T-cell (primary cell): Measurements from ENCODE around the gene ANAPC16. TPM values are rescaled to one million over a fixed set of nuclear protein-coding genes. Genes with fewer than 3 reads are reported as not detected.
A peak's percentile ranks its signal among the peaks of the same experiment; 100 is the strongest.

Source experiments
- ATAC-seq, 4 experiments: fragments of 200-7000 bp in 3 of 4; fragments of 150-1000 bp in 1 of 4; cut with Tn5 transposase; replicated peaks in 1 of 4; 1 replicate in 3 of 4; 2 replicates in 1 of 4; pipeline ENCODE4 v1.10.0; 2021; ENCODE audit warnings: moderate library complexity in 3 of 4, mild to moderate bottlenecking in 2 of 4, moderate number of reproducible peaks in 1 of 4
- CTCF ChIA-PET, 2 donors: fragments of 300-600 bp; sonication (Branson Sonifier 250); formaldehyde crosslinking; loops; one replicate each; lab custom pipeline; 2022; ENCODE audit warnings: antibody characterized with exemption in 2 of 2; lab: Charles Lee
- POLR2A ChIA-PET, 2 donors: fragments of 300-600 bp; sonication (Branson Sonifier 250); formaldehyde crosslinking; loops; one replicate each; lab custom pipeline; 2022; ENCODE audit warnings: antibody characterized with exemption in 2 of 2; lab: Charles Lee
- DNase-seq, 35 experiments: peaks; one replicate each; pipeline versions ENCODE4 v3.0.0 to v3.0.0-alpha.2; 2013 to 2023
- H3K27ac ChIP-seq: one replicate; pipeline ENCODE4 v1.5.1; 2013; ENCODE audit warnings: low read length
- H3K27me3 ChIP-seq, 2 experiments: replicated peaks in 1 of 2; 1 replicate in 1 of 2; 2 replicates in 1 of 2; pipeline versions ENCODE4 v1.6.1 to v1.7.0; 2013; ENCODE audit warnings: low read length in 1 of 2, mixed read lengths in 1 of 2; ENCODE audit not compliant: control insufficient read depth in 2 of 2, insufficient read depth in 2 of 2; ENCODE audit errors: extremely low read depth in 1 of 2
- H3K36me3 ChIP-seq, 2 donors: 1 replicate in 1 of 2; 2 replicates in 1 of 2; pipeline versions ENCODE4 v1.6.1 to v1.7.0; 2013; ENCODE audit warnings: low read length in 1 of 2; ENCODE audit not compliant: control insufficient read depth in 2 of 2, insufficient read depth in 1 of 2; ENCODE audit errors: extremely low read depth in 1 of 2
- H3K4me1 ChIP-seq, 2 experiments: 1 replicate in 1 of 2; 2 replicates in 1 of 2; pipeline versions ENCODE4 v1.6.1 to v1.7.0; 2013; ENCODE audit warnings: low read length in 2 of 2, mixed read lengths in 1 of 2; ENCODE audit not compliant: insufficient read depth in 2 of 2, control insufficient read depth in 1 of 2; ENCODE audit errors: extremely low read depth in 1 of 2
- H3K4me3 ChIP-seq, 2 donors: 1 replicate in 1 of 2; 2 replicates in 1 of 2; pipeline versions ENCODE4 v1.5.1 to v1.7.0; 2013; ENCODE audit warnings: mild to moderate bottlenecking in 2 of 2, low read length in 1 of 2, moderate library complexity in 1 of 2; ENCODE audit not compliant: control insufficient read depth in 1 of 2; ENCODE audit errors: extremely low read depth in 1 of 2
- H3K9me3 ChIP-seq: 2 replicates; pipeline ENCODE4 v1.7.0; 2013
- H3K27ac Mint-ChIP-seq, 2 donors: one replicate each; pipeline ENCODE4 v1.8.0; 2020 to 2021; ENCODE audit warnings: mild to moderate bottlenecking in 2 of 2, mixed read lengths in 2 of 2
- H3K27me3 Mint-ChIP-seq, 2 donors: one replicate each; pipeline ENCODE4 v1.8.0; 2021 to 2022; ENCODE audit warnings: mixed read lengths in 2 of 2
- H3K36me3 Mint-ChIP-seq: one replicate; pipeline ENCODE4 v1.8.0; 2021; ENCODE audit warnings: mixed read lengths
- H3K4me1 Mint-ChIP-seq, 3 donors: one replicate each; pipeline ENCODE4 v1.8.0; 2020 to 2022; ENCODE audit warnings: mixed read lengths in 3 of 3, mild to moderate bottlenecking in 1 of 3
- H3K4me3 Mint-ChIP-seq, 3 donors: one replicate each; pipeline ENCODE4 v1.8.0; 2020 to 2022; ENCODE audit warnings: mild to moderate bottlenecking in 3 of 3, mixed read lengths in 3 of 3, moderate library complexity in 3 of 3
- H3K9me3 Mint-ChIP-seq, 3 donors: one replicate each; pipeline ENCODE4 v1.8.0; 2020 to 2022; ENCODE audit warnings: mixed read lengths in 3 of 3
- WGBS: methylation state at CpG from one replicate; pipeline ENCODE4 v1.1.5; 2013; ENCODE audit warnings: missing lambda C conversion rate; ENCODE audit not compliant: insufficient coverage; 5-methylcytosine and 5-hydroxymethylcytosine counted together
- total RNA-seq, 35 experiments: library from RNA in 6 of 35; stranded (reverse) in 6 of 35; fragments of 120-200 nt in 1 of 35; gene quantifications; one replicate each; pipeline versions ENCODE4 v1.2.1 to v1.2.4 and lab custom pipeline; 2013 to 2026

The ANAPC16 gene
- total RNA-seq, 5 donors from 2014 or later (not counting 1 experiment from before 2014, with no cell fraction given) = 97.9 to 119 (median 106) TPM

- no peaks in the 10 kb centered on the region for H3K27me3 Mint-ChIP-seq
- H3K36me3 ChIP-seq = peaks cover 6 to 17% of the 10 kb centered on the region in 2 donors
- H3K4me3 Mint-ChIP-seq = peak overlapping the region; percentile 92 to 99 (median 92)
- WGBS = 5% methylated on average over 25 of the region's 26 CpGs
- peak overlapping the region; percentile 88 for H3K27ac ChIP-seq
- no peaks in the 10 kb centered on the region for H3K9me3 Mint-ChIP-seq
- H3K36me3 Mint-ChIP-seq = peaks cover 11% of the 10 kb centered on the region
- H3K4me1 ChIP-seq = peaks cover 7 to 48% of the 10 kb centered on the region in 2 experiments
- H3K4me3 ChIP-seq = peak overlapping the region; percentile 77 to 87
- H3K27ac Mint-ChIP-seq = peak overlapping the region; percentile 93
- no peaks in the 10 kb centered on the region for H3K27me3 ChIP-seq
- peaks cover 47 to 59% (median 55%) of the 10 kb centered on the region in 3 donors for H3K4me1 Mint-ChIP-seq
- H3K9me3 ChIP-seq = no peaks in the 10 kb centered on the region
- CTCF ChIA-PET = interaction anchor here (0.5 to 3.8 kb wide), 23 partner anchors 14 to 226 kb away, joined by 3 to 26 read pairs (median 6); no protein-coding TSS in a partner anchor
- DNase-seq (peak; percentile 35 to 82 (median 70)), ATAC-seq (peak; percentile 23 to 36 (median 33))
- POLR2A ChIA-PET = interaction anchor here (0.6 to 3.6 kb wide), 12 partner anchors 9 to 820 kb away, joined by 3 to 18 read pairs (median 4); partner anchors contain the start of gene ANAPC16 (in 1 of the 2)
These were observed 59.0 kb downstream of the ANAPC16 start for GRCh38 chr10:72274730-72275350.

- CTCF ChIA-PET = interaction anchor here (0.5 to 3.8 kb wide), 22 partner anchors 9 to 150 kb away, joined by 3 to 26 read pairs (median 4); no protein-coding TSS in a partner anchor
- Mint-ChIP-seq H3K27me3 (no peaks in the 10 kb centered on the region), H3K4me3 (peak overlapping the region; percentile 92 to 99 (median 92)), H3K9me3 (no peaks in the 10 kb centered on the region), H3K36me3 (peaks cover 11% of the 10 kb centered on the region), H3K4me1 (peaks cover 48 to 57% (median 57%) of the 10 kb centered on the region in 3 donors), H3K27ac (peak overlapping the region; percentile 93)
- 0% methylated on average over 2 of the region's 12 CpGs for WGBS
- POLR2A ChIA-PET = interaction anchor here (0.7 to 3.6 kb wide), 11 partner anchors 10 to 63 kb away, joined by 3 to 18 read pairs (median 4); partner anchors contain the start of gene ANAPC16 (in 1 of the 2)
- H3K36me3 ChIP-seq = peaks cover 6 to 17% of the 10 kb centered on the region in 2 donors
- H3K27me3 ChIP-seq = no peaks in the 10 kb centered on the region
- ATAC-seq (no peak), DNase-seq (peak in 10 of 35 experiments; percentile 24 to 56 (median 36))
- H3K4me1 ChIP-seq = peaks cover 7 to 48% of the 10 kb centered on the region in 2 experiments
- H3K9me3 ChIP-seq = no peaks in the 10 kb centered on the region
- H3K27ac ChIP-seq = peak overlapping the region; percentile 88
- peak overlapping the region; percentile 77 to 87 for H3K4me3 ChIP-seq
These were observed 59.7 kb downstream of the ANAPC16 start for GRCh38 chr10:72275351-72276012.

- ATAC-seq (no peak), DNase-seq (peak in 3 of 35 experiments; percentile 26 to 37 (median 34))
- H3K9me3 ChIP-seq = no peaks in the 10 kb centered on the region
- Mint-ChIP-seq H3K27ac (peak overlapping the region; percentile 93), H3K4me3 (peak overlapping the region; percentile 92 to 99 (median 92)), H3K4me1 (peaks cover 46 to 57% (median 55%) of the 10 kb centered on the region in 3 donors), H3K9me3 (no peaks in the 10 kb centered on the region), H3K27me3 (no peaks in the 10 kb centered on the region), H3K36me3 (peaks cover 11% of the 10 kb centered on the region)
- H3K27me3 ChIP-seq = no peaks in the 10 kb centered on the region
- ChIA-PET POLR2A (interaction anchor here (1.1 to 3.6 kb wide), 5 partner anchors 17 to 58 kb away, joined by 3 to 18 read pairs (median 7); no protein-coding TSS in a partner anchor), CTCF (interaction anchor here (0.7 to 3.8 kb wide), 9 partner anchors 9 to 62 kb away, joined by 3 to 26 read pairs (median 6); no protein-coding TSS in a partner anchor)
- H3K36me3 ChIP-seq = peaks cover 6 to 17% of the 10 kb centered on the region in 2 donors
- peak overlapping the region; percentile 88 for H3K27ac ChIP-seq
- H3K4me3 ChIP-seq = peak overlapping the region; percentile 77 to 87
- WGBS = 50% methylated on average over 1 of the region's 4 CpGs
- H3K4me1 ChIP-seq = peaks cover 7 to 46% of the 10 kb centered on the region in 2 experiments
These were observed 60.2 kb downstream of the ANAPC16 start for GRCh38 chr10:72276013-72276387.

- ATAC-seq (no peak), DNase-seq (peak in 2 of 35 experiments; percentile 15 to 17)
- WGBS = 76% methylated on average over 5 of the region's 6 CpGs
- Mint-ChIP-seq H3K27ac (peak overlapping the region; percentile 93), H3K27me3 (no peaks in the 10 kb centered on the region), H3K4me3 (peak overlapping the region; percentile 92 to 99 (median 92)), H3K9me3 (no peaks in the 10 kb centered on the region), H3K36me3 (peaks cover 11% of the 10 kb centered on the region), H3K4me1 (peaks cover 43 to 56% (median 55%) of the 10 kb centered on the region in 3 donors)
- peaks cover 7 to 46% of the 10 kb centered on the region in 2 experiments for H3K4me1 ChIP-seq
- H3K27me3 ChIP-seq = no peaks in the 10 kb centered on the region
- H3K4me3 ChIP-seq = peak overlapping the region; percentile 77 to 87
- H3K9me3 ChIP-seq = no peaks in the 10 kb centered on the region
- peak overlapping the region; percentile 88 for H3K27ac ChIP-seq
- peaks cover 6 to 17% of the 10 kb centered on the region in 2 donors for H3K36me3 ChIP-seq
- CTCF ChIA-PET = interaction anchor here (1.0 to 3.8 kb wide), 5 partner anchors 10 to 58 kb away, joined by 3 to 26 read pairs (median 3); no protein-coding TSS in a partner anchor
- POLR2A ChIA-PET = interaction anchor here (1.1 to 3.6 kb wide), 4 partner anchors 16 to 55 kb away, joined by 3 to 18 read pairs (median 5); no protein-coding TSS in a partner anchor
These were observed 60.9 kb downstream of the ANAPC16 start for GRCh38 chr10:72276421-72277339.

GRCh38 chr10:72277340-72277995, 61.7 kb downstream of the ANAPC16 start:
- CTCF ChIA-PET = interaction anchor here (0.6 kb wide), 2 partner anchors 15 to 20 kb away, joined by 4 to 10 read pairs; no protein-coding TSS in a partner anchor
- H3K4me1 ChIP-seq = peaks cover 7 to 44% of the 10 kb centered on the region in 2 experiments
- no peak overlapping the region for H3K4me3 ChIP-seq
- H3K36me3 ChIP-seq = peaks cover 6 to 17% of the 10 kb centered on the region in 2 donors
- H3K9me3 Mint-ChIP-seq = no peaks in the 10 kb centered on the region
- no peaks in the 10 kb centered on the region for H3K9me3 ChIP-seq
- H3K4me3 Mint-ChIP-seq = no peak overlapping the region
- H3K27ac ChIP-seq = peak overlapping the region; percentile 88
- 100% methylated on average over 1 of the region's 5 CpGs for WGBS
- no peaks in the 10 kb centered on the region for H3K27me3 ChIP-seq
- no peak for ATAC-seq
- no peaks in the 10 kb centered on the region for H3K27me3 Mint-ChIP-seq
- DNase-seq = no peak
- peak overlapping the region; percentile 93 for H3K27ac Mint-ChIP-seq
- POLR2A ChIA-PET = interaction anchor here (0.5 to 1.1 kb wide), 7 partner anchors 14 to 1129 kb away, joined by 3 to 6 read pairs (median 4); no protein-coding TSS in a partner anchor
- peaks cover 39 to 51% (median 50%) of the 10 kb centered on the region in 3 donors for H3K4me1 Mint-ChIP-seq
- H3K36me3 Mint-ChIP-seq = peaks cover 11% of the 10 kb centered on the region
